AG09309 (cell line): ENCODE results near the gene NTNG2.

Experiments
- DNase-seq: peaks from one replicate; pipeline ENCODE4 v3.0.0-alpha.2; 2010; ENCODE audit warnings: low read depth
- H3K4me3 ChIP-seq: 2 replicates; pipeline ENCODE4 v1.5.1; 2011; ENCODE audit warnings: mild to moderate bottlenecking, low read depth, low read length, moderate library complexity; ENCODE audit not compliant: control insufficient read depth
- TF ChIP-seq, protein P1 (sequence below): IDR thresholded peaks from 2 replicates; pipeline ENCODE4 v1.5.1; 2011; ENCODE audit warnings: mild to moderate bottlenecking, low read depth, low read length, inconsistent platforms; ENCODE audit not compliant: insufficient read depth, control insufficient read depth; ENCODE audit errors: missing control alignments

Gene NTNG2

DNA sequence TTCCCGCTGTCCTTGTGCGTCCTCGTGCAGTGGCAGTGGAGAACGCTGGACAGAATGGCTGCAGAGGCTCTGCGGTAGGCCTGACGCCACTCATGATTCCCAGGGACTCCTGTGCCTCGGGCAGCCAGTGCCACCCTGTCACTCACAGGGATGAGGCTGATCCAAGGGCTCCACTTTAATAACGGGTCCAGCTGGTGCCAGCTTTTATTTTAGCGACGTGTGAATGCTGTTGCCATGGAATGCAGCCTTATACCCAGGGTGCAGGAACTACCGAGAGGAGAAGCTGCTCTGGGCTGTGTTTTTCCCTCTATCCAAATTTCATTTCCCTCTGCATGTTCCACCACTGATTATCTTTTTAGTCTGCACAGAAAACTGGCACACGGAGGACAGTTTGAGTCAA lies 15.8 kb upstream of the NTNG2 start:
- TF ChIP-seq, protein P1, sequence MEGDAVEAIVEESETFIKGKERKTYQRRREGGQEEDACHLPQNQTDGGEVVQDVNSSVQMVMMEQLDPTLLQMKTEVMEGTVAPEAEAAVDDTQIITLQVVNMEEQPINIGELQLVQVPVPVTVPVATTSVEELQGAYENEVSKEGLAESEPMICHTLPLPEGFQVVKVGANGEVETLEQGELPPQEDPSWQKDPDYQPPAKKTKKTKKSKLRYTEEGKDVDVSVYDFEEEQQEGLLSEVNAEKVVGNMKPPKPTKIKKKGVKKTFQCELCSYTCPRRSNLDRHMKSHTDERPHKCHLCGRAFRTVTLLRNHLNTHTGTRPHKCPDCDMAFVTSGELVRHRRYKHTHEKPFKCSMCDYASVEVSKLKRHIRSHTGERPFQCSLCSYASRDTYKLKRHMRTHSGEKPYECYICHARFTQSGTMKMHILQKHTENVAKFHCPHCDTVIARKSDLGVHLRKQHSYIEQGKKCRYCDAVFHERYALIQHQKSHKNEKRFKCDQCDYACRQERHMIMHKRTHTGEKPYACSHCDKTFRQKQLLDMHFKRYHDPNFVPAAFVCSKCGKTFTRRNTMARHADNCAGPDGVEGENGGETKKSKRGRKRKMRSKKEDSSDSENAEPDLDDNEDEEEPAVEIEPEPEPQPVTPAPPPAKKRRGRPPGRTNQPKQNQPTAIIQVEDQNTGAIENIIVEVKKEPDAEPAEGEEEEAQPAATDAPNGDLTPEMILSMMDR: no peak
- no peak overlapping the region for H3K4me3 ChIP-seq
- no peak for DNase-seq

DNA sequence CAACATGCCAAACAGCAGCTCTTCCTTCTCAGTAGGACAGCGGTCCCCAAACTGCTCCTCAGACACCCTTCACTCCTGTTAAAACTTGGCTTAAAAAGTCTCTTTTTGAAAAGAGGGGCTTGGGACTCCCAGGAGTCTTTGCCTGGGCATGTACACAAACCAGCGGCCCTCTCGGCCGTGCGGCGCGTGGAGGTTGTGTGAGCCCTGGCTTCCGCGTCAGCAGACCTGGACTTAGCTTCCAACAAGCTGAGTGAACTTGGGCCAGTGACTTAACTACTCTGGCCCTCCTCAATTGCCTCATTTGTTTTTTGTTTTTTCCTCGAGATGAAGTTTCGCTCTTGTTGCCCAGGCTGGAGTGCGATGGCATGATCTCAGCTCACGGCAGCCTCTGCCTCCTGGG lies 15.3 kb upstream of the NTNG2 start:
- H3K4me3 ChIP-seq: no peak overlapping the region
- no peak for DNase-seq
- TF ChIP-seq, protein P1: no peak

DNA sequence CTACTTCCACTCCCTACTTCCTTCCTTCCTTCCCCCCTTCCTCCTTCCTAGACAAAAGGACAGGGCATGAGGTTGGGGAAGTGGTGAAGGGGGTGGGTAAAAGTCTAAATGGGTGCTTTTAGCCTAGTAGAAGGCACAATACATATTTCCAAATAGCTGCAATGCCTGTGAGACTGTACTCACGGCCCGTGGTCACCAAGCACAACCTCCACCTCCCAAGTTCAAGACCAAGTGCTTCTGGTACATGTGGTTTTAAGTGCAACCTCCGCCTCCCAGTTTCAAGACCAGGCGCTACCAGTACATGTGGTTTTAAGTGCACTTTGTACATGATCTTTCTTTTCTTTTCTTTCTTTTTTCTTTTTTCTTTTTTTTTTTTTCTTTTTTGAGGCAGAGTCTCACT lies 14.5 kb upstream of the NTNG2 start:
- DNase-seq: no peak
- TF ChIP-seq, protein P1: no peak
- H3K4me3 ChIP-seq: no peak overlapping the region

DNA sequence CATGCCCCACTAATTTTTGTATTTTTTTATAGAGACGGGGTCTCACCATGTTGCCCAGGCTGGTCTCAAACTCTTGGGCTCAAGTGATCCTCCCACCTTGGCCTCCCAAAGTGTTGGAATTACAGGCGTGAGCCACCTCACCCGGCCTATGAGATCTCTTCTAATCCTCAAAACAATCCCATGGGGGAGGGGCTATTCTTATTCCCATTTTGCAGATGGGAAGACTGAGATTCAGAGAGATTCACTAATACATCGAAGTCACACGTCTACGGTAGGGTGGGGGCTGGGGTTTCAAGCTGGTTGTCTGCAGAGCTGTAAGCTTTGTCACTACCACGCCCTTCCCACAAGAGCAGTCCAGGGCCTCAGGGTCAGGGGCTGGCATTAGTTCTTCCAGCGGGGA lies 14.0 kb upstream of the NTNG2 start:
- no peak for DNase-seq
- no peak overlapping the region for H3K4me3 ChIP-seq
- TF ChIP-seq, protein P1: no peak

DNA sequence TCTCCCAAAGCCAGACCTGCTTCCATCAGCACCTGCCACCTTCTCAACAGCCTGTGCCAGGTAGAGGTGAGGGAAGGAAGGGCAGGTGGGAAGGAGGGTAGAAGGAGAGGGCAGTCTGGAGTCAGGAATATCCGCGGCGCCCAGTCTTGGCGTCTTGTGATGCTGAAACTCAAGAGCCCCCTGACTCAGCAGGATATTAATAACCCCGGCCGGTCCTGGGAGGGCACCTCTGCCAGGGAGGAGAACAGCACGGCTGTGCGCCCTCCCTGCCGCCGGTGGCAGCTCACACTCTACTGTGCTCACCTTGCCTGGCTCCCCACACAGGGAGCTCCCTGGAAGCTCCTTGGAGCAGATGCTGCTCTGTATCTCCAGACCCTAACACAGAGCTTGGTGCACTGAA lies 11.6 kb upstream of the NTNG2 start:
- TF ChIP-seq, protein P1: no peak
- H3K4me3 ChIP-seq: no peak overlapping the region
- DNase-seq: no peak

DNA sequence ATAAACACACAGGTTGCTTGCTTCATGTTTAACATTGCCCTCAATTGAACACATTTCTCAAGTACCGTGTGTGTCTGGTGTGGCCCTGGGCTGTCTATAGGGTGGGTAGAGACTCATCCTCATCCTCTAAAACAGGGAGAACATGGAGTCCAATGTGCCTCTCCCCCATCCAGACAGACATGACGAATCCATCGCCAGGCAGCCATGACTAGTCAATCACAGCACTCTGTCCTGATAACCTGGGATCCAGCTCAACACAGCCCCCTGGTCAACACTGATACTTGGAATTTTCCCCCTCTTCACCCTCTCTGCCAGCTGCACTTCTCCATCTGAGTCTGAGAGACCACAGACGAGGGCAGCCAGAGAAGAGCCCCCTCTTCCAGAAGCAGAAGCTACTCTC lies 10.7 kb upstream of the NTNG2 start:
- TF ChIP-seq, protein P1: no peak
- H3K4me3 ChIP-seq: no peak overlapping the region
- DNase-seq: no peak

DNA sequence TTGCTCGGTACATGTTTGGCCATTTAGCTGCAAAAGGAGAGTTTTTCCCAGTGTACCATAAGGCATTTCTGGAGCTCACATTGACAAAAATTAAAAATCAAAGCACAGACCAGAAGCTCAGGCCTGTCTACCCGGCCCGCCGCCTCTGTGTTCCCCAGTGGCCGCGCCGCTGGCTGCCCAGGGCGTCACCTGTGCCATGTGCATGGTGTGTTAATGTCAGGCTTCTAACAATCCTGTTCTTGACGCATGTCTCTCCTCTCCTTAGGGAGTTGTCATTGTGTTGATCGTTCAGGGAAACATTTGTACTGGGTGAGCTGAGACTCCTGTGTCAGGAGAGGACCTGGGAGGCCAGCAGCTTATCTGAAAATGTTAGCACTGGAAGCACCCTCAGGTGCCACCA lies 9.6 kb upstream of the NTNG2 start:
- TF ChIP-seq, protein P1: no peak
- H3K4me3 ChIP-seq: no peak overlapping the region
- DNase-seq: no peak
